HG03520 (cell line): ENCODE measurements around the gene BLM.

ENCODE experiments used
- ATAC-seq: cut with Tn5 transposase; IDR thresholded peaks from one replicate; pipeline ENCODE4 v1.9.1; 2021; ENCODE audit warnings: mild to moderate bottlenecking, moderate library complexity; ENCODE audit not compliant: unreplicated experiment

The BLM gene

DNA sequence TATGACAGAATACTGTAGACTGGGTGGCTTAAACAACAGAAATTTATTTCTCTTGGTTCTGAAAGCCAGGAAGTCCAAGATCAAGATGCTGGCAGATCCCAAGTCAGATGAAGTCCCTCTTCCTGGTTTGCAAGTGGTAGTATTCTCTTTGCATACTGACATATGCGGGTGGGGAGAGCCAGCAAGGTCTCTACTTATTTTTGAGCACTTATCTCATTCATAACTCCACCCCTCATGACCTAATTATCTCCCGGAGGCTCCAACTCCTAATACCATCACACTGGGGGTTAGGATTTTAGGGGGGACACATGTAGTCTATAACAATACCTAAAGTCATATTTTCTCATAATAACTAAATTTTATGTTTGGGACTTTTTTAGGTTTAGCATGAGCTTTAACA is 65.3 kb downstream of the BLM start:
- no peak for ATAC-seq

DNA sequence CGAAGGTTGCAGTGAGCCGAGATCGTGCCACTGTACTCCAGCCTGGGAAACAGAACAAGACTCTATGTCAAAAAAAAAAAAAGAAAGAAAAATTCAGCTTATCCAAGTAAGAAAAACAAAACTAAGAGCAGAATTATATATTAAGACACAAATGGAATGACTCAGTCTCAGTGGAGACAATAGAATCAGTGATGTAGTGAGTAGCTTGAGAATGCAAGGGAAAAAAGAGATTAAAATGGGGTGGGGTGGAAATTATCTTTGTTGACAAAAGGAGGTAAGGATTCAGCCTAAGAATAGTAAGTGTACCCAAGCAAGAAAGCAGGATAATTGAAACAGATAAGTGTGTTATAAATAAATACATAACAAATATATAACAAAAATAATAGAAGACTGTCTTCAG is 70.7 kb downstream of the BLM start:
- ATAC-seq = no peak

DNA sequence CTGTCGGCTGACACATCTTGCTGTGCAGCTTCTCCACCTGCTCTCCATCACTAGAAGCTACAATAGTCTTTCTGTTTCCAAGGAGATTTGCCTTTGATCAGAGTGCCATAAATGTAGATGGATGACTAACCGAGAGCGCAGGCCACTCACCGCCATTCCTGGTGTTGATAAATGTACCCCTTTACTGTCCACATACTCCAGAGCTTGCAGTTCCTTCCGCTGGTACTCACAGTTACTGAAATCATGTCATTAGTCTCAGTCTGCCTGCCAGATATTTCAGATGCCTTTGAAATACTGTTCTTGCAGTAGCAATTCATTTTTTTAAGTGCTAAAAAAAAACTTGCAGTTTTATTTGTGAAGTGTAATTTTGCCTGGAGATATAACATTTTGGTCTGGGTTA is 72.3 kb downstream of the BLM start:
- ATAC-seq = no peak

GRCh38 chr15:90790057-90790456 is 72.9 kb downstream of the BLM start:
- ATAC-seq = no peak

DNA sequence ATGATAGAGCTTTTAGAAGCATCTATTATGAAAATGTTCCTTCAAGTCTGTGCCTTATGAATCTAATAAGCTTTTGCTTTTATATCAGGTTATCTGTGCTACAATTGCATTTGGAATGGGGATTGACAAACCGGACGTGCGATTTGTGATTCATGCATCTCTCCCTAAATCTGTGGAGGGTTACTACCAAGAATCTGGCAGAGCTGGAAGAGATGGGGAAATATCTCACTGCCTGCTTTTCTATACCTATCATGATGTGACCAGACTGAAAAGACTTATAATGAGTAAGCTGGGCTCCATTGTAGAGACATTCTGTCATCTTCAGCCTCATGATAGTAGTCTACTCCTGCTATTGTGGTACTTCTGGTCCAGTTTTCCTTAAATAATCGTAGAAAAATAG is 73.4 kb downstream of the BLM start:
- no peak for ATAC-seq

DNA sequence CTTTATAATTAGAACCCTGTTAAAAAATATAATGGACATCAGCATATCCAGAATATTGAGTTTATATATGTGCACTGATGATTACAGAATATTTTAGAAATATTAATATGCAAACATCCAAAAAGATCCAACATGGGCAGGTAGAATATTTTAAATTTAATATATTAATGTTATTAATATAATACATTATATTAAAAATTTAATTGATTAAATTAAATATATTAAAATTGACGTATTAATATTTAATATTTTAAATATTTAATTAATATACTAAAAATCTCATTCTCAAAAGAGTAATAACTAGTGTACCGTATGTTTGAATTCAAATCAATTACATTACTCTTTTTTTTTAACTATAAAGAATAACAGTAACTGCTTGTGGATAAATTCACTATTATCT is 77.4 kb downstream of the BLM start:
- no peak for ATAC-seq

DNA sequence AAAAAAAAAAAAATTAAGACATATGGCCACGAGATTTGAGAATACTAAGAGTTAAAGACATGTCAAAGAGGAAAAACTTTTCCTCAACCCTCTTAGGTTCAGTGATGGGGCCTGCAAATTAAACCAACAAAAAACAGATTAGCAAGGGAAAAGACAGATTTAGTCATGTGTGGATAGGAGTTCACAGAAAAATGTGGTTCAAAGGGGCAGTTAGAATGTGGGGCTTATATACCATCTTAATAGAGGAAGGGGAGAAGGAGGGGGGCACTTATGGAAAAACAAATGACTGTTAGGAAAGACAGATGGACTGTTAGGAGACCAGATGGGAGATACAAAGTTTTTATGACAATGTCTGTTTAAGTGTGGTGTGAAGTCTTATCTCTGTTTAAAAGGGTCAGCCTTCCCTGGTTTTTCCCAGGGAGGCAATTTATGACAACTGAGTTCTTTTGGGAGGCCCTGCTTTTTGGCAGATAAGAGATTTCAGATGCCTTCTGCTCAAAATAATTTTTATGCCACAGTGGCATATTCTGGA is 82.6 kb downstream of the BLM start:
- ATAC-seq = no peak

DNA sequence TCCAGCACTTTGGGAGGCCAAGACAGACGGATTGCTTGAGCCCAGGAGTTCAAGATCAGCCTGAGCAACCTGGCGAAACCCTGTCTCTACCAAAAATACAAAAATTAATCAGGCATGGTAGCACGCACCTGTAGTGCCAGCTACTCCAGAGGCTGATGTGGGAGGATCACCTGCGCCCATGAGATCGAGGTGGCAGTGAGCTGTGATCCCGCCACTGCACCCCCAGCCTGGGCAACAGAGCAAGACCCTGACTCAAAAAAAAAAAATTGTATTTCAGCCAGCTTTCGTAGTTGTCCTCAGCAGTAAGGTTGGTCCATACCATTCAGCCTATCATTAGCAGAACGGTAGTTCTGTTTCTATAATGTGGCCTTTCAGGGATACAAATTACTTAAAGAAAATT is 84.7 kb downstream of the BLM start:
- ATAC-seq = no peak

GRCh38 chr15:90807074-90807785 is 90.1 kb downstream of the BLM start:
- no peak for ATAC-seq

DNA sequence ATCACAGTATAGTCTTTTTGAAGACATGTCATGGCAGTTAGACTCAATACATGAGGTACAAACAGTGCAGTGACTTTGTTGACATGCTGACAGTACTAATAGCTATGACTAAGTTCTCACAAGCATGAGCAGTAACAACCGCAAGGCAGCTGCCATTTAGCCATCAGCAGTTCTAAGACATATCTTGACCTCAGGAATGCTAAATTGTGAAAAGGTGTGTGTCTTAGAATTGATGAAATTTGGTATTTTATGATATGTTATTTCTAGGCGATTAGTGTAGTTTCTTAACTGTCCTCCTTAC is 90.6 kb downstream of the BLM start:
- no peak for ATAC-seq

- ATAC-seq = no peak
These were observed 91.5 kb downstream of the BLM start for GRCh38 chr15:90808517-90809235.

GRCh38 chr15:90809536-90809935 is 92.4 kb downstream of the BLM start:
- no peak for ATAC-seq

- no peak for ATAC-seq
These were observed 93.2 kb downstream of the BLM start for GRCh38 chr15:90810354-90810753.

- ATAC-seq = no peak
These were observed 95.2 kb downstream of the BLM start for GRCh38 chr15:90812171-90812957.

- ATAC-seq = no peak
These were observed 95.8 kb downstream of the BLM start for GRCh38 chr15:90812958-90813265.

DNA sequence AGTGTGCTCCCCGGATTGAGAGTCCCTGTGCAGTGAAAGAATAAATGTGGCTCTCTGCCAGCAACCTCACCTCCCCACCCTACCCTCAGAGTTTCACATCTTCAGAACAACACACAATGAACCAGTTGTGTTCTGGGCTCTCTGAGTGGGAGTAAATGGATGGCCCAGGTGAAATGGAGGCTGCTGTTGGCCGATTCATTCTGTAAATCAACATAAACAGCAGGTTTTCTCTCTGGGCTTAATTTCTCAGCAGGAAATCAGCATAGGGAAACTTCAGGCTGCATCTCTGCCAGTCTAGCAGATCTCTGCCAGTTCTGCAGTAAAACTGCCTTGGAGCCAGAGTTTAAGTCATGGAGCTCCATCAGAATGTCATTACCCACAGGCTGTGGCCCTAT is 96.6 kb downstream of the BLM start:
- ATAC-seq = no peak

GRCh38 chr15:90814191-90814821 is 97.2 kb downstream of the BLM start:
- no peak for ATAC-seq

DNA sequence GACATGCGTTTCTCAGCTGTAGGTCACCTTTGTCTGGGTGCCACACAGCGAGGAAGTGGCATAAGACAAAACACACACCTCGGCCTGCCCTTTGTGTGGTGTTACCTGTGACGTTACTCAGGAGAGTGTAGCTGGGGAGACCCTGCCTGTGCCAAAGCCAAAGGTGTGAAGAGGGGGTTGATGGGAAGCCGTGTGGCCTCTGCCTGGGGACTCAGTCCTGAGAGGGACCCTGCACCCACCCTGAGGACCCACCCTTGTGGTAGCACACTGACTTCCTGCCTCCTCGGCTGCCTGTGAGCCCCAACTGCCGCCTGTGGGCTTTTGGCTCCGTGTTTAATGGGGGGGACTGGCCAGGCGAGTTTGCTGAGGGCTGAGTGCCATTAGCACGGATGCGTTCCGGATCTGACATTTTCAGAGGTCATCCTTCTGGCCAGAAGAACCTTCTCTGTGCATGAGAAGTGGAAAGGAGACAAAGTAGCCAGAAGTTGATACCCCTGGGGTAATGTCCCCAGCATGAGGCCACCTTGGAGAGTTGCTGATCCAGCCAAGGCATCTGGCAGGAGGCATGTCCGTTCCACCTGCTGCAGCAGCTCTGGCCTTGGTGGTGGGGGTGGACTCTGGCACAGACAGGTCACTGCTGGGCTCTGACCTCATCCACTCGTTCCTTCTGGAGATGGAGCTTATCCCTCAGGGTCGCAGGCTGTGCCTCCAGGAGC is 99.4 kb downstream of the BLM start:
- no peak for ATAC-seq

DNA sequence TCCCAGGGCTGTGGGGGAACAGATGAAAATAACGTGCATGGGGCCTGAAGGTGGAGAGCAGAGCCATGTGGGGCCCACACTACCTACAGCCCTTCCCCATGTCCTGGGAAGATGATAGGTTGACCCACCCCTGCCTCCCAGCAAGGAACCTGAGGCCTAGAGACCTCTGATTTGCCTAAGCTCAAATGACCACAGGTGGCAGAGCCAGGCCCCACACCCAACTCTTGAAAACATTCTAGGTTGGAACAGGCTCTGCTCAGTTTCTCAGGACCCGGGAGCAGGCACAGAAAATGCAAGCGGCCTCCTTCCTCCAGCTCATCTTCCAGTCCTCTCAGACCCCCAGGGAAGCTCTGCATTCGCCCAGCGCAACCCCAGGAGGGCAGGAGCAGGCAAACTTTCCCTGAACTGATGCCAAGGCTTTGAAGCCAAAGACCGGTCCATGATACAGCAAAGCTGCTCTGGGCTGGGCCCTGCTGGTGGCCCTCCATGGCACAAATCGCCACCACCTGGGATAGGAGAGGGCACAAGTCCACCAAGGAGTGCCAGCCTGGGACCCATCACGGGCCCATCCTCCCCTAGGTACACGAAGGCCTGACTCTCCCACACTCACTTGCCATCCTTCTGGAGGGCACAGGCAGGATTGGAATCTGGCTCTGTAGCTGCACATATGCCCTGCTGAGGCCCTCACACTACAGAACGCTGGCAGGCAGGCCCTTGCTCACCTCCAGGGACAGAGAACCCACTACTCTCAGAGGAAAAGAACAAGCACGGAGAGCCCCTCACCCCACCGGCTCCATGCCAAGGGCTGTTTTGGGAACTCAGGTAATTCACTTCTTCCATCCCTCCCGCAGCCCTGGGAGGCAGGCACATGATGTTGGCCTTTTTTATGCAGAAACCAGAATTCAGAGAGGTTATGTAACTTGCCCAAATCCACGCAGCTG is 100.2 kb downstream of the BLM start:
- no peak for ATAC-seq
